ENCODE results near the gene MATK.

MATK gene

GRCh38 chr19:3780786-3781304, 5.3 kb downstream of the MATK start:
- no peak overlapping the region for H3K4me3 ChIP-seq (ENCODE audit: low read depth, low read length)
- no peak for TF ChIP-seq CTCF (IDR thresholded peaks at IDR 0.05; ENCODE audit: low read depth, low read length)

GRCh38 chr19:3778899-3779723, 7.1 kb downstream of the MATK start:
- TF ChIP-seq CTCF (IDR thresholded peaks at IDR 0.05; ENCODE audit: low read depth, low read length) = no peak
- no peak overlapping the region for H3K4me3 ChIP-seq (ENCODE audit: low read depth, low read length)

- H3K4me3 ChIP-seq (ENCODE audit: low read depth, low read length) = no peak overlapping the region
- TF ChIP-seq CTCF (IDR thresholded peaks at IDR 0.05; ENCODE audit: low read depth, low read length) = no peak
These were observed 7.9 kb downstream of the MATK start for GRCh38 chr19:3778104-3778867.

- no peak overlapping the region for H3K4me3 ChIP-seq (ENCODE audit: low read depth, low read length)
- no peak for TF ChIP-seq CTCF (IDR thresholded peaks at IDR 0.05; ENCODE audit: low read depth, low read length)
These were observed 9.6 kb downstream of the MATK start for GRCh38 chr19:3776479-3777040.

GRCh38 chr19:3775831-3776230, 10.3 kb downstream of the MATK start:
- H3K4me3 ChIP-seq (ENCODE audit: low read depth, low read length) = no peak overlapping the region
- TF ChIP-seq CTCF (IDR thresholded peaks at IDR 0.05; ENCODE audit: low read depth, low read length) = no peak

GRCh38 chr19:3775374-3775711, 10.8 kb downstream of the MATK start:
- TF ChIP-seq CTCF (IDR thresholded peaks at IDR 0.05; ENCODE audit: low read depth, low read length) = no peak

More at GRCh38 chr19:3775374-3775711, 10.8 kb downstream of the MATK start:
- H3K4me3 ChIP-seq (ENCODE audit: low read depth, low read length) = no peak overlapping the region
